Endometrium (tissue), 2 donors: ENCODE data around the gene MCM3.

Experiments used
- FAIRE-seq: peaks from 2 replicates; lab custom pipeline; 2012; peaks lifted over from hg19 to GRCh38; lab: Jason Lieb, UNC
- donor health status: control.
- donor health status: control.

Gene MCM3

GRCh38 chr6:52301326-52301725, 16.8 kb upstream of the MCM3 start:
- FAIRE-seq, result no peak

GRCh38 chr6:52300489-52300931, 16.0 kb upstream of the MCM3 start:
- FAIRE-seq, result no peak

GRCh38 chr6:52299653-52300052, 15.1 kb upstream of the MCM3 start:
- no peak for FAIRE-seq

- FAIRE-seq, result no peak
These were observed 12.9 kb upstream of the MCM3 start for GRCh38 chr6:52297433-52297832.

- FAIRE-seq, result no peak
These were observed 8.5 kb upstream of the MCM3 start for GRCh38 chr6:52293067-52293466.

- no peak for FAIRE-seq
These were observed 4.3 kb upstream of the MCM3 start for GRCh38 chr6:52288841-52289240.

GRCh38 chr6:52288216-52288615, 3.7 kb upstream of the MCM3 start:
- no peak for FAIRE-seq

GRCh38 chr6:52286798-52287432, 2.4 kb upstream of the MCM3 start:
- no peak for FAIRE-seq

GRCh38 chr6:52285177-52286068, 881 bp upstream of the MCM3 start:
- no peak for FAIRE-seq

- FAIRE-seq, result no peak
These were observed 447 bp downstream of the MCM3 start for GRCh38 chr6:52284131-52284459.

- no peak for FAIRE-seq
These were observed 1.4 kb downstream of the MCM3 start for GRCh38 chr6:52283111-52283510.

- no peak for FAIRE-seq
These were observed 8.4 kb downstream of the MCM3 start for GRCh38 chr6:52276130-52276529.

- FAIRE-seq, result no peak
These were observed 12.6 kb downstream of the MCM3 start for GRCh38 chr6:52271852-52272460.

- peak; percentile 60 for FAIRE-seq
These were observed 20.6 kb downstream of the MCM3 start for GRCh38 chr6:52263709-52264540.

GRCh38 chr6:52262620-52263344, 21.8 kb downstream of the MCM3 start:
- FAIRE-seq, result no peak

- no peak for FAIRE-seq
These were observed 23.3 kb downstream of the MCM3 start for GRCh38 chr6:52261229-52261628.

- no peak for FAIRE-seq
These were observed 23.9 kb downstream of the MCM3 start for GRCh38 chr6:52260634-52261033.

GRCh38 chr6:52255434-52255833, 29.1 kb downstream of the MCM3 start:
- FAIRE-seq, result no peak

GRCh38 chr6:52254731-52255378, 29.7 kb downstream of the MCM3 start:
- no peak for FAIRE-seq

GRCh38 chr6:52253494-52253893, 31.0 kb downstream of the MCM3 start:
- no peak for FAIRE-seq

- FAIRE-seq, result no peak
These were observed 33.4 kb downstream of the MCM3 start for GRCh38 chr6:52251113-52251512.
